Hepatic stellate cell (primary cell): ENCODE data around the gene KLHL18.
"Not testable (repeated sequence)": the region's sequence is repeated elsewhere in the genome, so short reads cannot be mapped to it uniquely, and the experiment has no call there.

Experiments used
- DNase-seq: peaks from one replicate; pipeline ENCODE4 v3.0.0; 2011; ENCODE audit warnings: low spot score

The KLHL18 gene

DNA sequence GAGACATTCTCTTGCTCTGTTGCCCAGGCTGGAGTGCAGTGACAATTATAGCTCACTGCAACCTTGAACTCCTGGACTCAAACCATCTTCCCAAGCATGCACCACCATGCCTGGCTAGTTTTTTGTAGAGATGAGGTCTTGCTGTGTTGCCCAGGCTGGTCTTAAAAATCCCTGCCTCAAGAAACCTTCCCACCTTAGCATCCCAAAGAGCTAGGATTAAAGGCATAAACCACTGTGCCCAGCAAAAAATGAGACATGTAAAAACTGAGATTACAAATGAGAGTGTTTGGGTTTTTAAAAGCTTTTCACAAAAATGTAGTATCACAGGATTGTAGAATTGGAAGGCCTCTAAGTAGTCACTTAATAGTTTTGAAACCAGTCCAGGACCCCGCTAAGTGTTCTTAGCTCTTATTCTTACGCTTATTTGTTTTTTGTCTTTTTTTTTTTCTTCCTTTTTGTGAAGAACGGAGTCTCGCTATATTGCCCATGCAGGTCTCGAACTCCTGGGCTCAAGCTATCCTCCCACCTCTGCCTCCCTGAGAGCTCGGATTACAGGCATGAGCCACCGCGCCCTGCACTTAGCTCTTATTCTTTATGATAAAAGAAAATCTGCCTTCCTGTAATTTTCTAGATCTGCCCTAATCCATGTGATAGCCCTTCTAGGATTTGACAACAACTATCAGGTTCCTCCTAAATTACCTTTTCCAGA lies 31.5 kb downstream of the KLHL18 start:
- DNase-seq, result no peak

GRCh38 chr3:47315069-47315647 lies 32.4 kb downstream of the KLHL18 start:
- no peak for DNase-seq

GRCh38 chr3:47316151-47316550 lies 33.4 kb downstream of the KLHL18 start:
- not testable (repeated sequence) for DNase-seq

DNA sequence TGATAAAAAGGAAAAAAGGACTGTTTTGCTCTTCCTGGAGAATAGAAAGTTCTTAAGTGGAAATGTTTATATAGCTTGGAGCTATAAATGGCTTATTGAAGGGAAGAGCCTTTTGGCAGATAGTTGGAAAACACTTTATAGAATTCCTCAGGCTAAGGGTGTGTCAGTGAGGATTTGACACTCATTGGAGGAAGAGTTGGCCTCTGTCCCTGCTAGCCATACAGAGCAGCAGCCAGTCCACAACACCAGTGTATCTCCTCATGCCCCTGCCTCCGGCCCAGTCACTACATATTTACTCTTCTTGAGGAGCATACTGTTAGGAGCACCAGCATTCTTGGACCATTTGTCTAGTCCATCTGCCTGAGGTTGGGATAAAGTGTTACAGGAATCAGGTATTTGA lies 36.2 kb downstream of the KLHL18 start:
- DNase-seq, result peak; percentile 14

DNA sequence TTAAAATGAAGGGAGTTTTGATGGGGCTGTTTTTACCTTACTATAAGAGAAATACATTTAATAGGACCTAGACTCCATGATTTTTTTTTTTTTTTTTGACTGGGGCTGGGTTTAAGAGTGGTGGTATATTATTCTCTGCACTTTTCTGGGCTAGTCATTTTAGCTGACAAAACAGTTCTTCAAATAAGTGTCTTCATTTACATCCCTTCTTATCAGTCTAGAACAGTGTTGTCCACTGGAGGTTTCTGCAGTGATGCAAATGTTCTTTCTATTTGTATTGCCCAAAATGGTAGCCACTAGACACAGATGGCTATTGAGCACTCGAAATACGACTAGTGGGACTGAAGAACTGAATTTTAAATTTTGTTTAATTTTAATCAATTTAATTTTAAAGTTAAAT lies 37.2 kb downstream of the KLHL18 start:
- DNase-seq, result no peak

DNA sequence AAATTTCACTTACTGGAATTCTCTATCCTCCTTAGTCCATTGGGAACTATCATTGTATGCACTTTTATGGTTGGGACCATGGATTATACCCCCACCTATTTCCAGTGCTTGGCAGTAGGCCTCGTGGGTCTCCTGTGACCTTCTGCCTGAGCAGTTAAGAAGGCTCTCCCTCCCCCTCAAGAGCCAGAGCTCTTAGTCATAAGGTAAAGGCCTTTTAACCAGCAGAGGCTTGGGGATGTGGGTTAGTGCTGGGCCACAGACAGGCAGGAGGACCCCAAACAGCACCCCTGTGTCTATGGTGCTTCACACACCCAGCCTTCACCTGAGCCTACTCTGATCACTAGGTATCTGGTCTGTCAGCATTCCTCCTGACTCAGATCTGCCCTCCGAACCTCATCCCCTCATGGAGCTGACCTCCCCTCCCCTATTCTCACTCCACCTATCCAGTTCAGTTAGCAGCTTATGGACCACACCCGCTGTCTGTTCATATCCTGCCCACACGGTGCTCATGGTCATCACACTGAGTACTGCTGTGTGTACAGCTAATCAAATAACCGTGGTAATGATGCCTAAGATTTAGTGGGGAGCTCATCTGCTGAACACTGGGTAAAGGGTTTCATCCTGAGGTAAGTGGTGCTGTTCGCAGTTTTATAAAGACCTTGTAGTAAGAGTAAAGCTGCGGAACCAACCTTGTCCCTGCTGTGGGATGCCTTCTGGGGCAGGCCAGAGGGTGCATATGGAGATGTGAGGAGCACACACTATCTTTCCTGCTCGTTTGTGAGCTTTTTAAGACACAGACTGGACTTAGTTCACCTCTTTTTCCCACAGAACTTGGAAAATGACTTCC lies 40.9 kb downstream of the KLHL18 start:
- DNase-seq, result peak; percentile 29

- DNase-seq, result peak; percentile 85
Observed at GRCh38 chr3:47324278-47324865, 41.6 kb downstream of the KLHL18 start.

DNA sequence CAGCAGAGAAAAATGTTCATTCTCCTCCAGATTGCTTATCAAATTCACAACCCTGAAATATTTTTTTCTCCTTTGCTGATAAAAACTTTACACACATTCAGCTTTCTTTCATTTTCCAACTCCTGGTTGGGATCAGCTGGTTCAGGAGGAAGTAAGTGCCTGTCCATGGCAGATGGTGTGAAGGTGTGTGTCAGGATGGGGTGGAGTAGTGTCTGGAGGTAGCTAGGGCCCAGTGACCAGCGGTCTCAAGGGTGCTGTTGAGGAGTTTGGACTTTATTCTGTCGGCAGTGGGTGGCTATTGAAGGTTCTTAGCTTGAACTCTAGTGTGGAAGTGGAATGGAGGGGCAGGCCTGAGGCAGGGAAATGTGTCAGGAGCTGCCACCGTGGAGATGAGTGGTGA lies 51.2 kb downstream of the KLHL18 start:
- no peak for DNase-seq

DNA sequence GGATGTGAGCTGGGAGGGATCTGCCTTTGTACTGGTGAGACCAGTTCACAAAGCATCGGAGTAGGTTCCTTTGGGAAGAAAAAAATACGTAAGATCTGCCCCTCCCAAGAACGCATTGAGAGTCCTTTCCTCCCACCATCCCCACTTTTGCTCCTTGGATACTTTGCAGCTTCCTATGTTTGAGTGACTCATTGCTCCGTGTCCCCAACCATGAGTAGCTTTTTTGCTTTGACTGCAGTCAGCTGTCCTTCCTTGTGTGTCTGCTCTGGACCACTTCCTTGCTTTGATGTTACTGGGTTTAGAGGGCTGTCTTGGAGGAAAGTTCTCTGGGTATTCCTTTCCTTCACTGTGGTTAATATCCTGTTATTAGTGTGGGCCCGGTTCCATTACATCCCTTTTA lies 54.9 kb downstream of the KLHL18 start:
- no peak for DNase-seq

GRCh38 chr3:47339951-47340350 lies 57.2 kb downstream of the KLHL18 start:
- DNase-seq, result no peak

- no peak for DNase-seq
Observed at GRCh38 chr3:47340866-47341265, 58.1 kb downstream of the KLHL18 start.

GRCh38 chr3:47342151-47342550 lies 59.4 kb downstream of the KLHL18 start:
- no peak for DNase-seq

- DNase-seq, result no peak
Observed at GRCh38 chr3:47342812-47343211, 60.1 kb downstream of the KLHL18 start.

DNA sequence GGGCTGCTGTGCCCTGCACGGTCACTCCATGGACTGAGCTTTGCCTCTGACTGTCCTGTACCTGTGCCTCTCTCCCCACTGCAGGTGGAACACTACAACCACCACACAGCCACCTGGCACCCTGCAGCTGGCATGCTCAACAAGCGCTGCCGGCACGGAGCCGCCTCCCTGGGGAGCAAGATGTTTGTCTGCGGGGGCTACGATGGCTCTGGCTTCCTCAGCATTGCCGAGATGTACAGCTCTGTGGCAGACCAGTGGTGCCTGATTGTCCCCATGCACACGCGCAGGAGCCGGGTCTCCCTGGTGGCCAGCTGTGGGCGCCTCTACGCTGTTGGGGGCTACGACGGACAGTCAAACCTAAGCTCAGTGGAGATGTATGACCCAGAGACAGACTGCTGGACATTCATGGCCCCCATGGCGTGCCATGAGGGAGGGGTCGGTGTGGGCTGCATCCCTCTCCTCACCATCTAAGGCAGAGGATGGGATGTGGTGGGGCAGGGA lies 60.8 kb downstream of the KLHL18 start:
- no peak for DNase-seq

DNA sequence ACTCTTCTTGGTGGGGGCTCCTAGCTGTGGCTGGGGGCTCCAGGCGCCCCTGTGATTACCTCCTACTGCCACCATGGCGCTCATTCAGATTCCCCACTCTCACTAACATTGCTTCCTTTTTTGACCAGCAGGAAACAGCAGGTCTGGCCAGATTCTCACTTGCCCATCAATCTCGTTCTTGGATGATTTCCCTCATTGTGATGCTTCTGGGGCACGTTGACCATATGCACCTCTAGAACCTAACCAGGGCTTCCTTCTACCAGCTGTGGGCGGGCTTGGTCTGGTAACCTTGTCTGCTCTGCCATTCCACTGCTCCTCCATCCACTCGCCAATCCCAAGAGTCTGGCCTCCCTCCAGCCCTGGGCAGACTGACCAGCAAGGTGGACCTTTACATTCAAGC lies 62.2 kb downstream of the KLHL18 start:
- no peak for DNase-seq

- peak; percentile 77 for DNase-seq
Observed at GRCh38 chr3:47347217-47347801, 64.6 kb downstream of the KLHL18 start.

GRCh38 chr3:47348411-47349154 lies 65.8 kb downstream of the KLHL18 start:
- no peak for DNase-seq

DNA sequence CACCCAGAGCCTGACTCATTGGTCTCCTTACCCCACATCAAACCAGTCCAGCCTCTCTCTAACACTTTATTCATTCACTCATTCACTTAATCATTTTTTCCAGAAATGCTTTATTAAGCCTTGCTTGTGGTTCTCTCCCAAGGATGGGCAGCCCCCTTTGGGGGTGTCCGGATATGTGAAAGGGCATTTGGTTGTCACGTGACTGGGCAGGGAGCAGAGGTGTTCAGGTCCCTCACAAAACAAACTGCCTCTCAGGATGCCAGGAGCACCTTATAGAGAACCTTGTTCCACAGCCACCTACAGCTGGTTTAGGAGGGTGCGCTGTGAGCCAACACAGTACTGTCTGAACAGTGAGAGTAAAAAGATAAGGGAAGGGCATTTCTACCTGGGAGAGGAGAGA lies 72.3 kb downstream of the KLHL18 start:
- DNase-seq, result no peak

DNA sequence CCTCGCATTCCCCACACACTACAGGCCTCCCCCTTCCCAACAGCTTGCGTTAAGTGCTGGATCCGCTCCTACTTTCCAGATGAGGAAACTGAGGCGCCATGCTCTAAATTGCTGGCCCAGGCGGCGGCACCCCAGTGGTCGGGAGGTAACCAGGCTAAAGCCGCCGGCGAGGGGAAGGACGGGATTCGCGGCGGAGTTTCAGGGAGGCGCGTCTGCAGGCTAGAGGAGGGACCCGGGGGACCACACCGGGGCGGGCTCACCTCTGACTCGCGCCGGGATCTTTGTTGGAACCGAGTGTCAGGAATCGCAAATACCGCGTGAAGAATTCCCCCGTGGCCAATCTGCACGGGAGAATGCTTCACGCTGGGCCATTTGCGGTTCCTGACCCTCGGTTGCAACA lies 73.5 kb downstream of the KLHL18 start:
- DNase-seq, result no peak

GRCh38 chr3:47359323-47359722 lies 76.6 kb downstream of the KLHL18 start:
- DNase-seq, result no peak

GRCh38 chr3:47360110-47360517 lies 77.4 kb downstream of the KLHL18 start:
- DNase-seq, result not testable (repeated sequence)
